ENCODE results near the gene KCNMA1. TPM values are rescaled to one million over a fixed set of nuclear protein-coding genes. Genes with fewer than 3 reads are reported as not detected.

Gene KCNMA1
- total RNA-seq, 3 donors from 2014 or later (not counting 1 experiment from before 2014, with no cell fraction given) = 0.40 to 1.8 (median 0.63) TPM

GRCh38 chr10:77636282-77636966 lies 1.2 kb downstream of the KCNMA1 start:
- Histone ChIP-seq H3K4me3 (ENCODE audit: low read length) (no peak overlapping the region), H3K4me1 (ENCODE audit: control insufficient read depth, insufficient read depth, low read length) (no peaks in the 10 kb centered on the region), H3K36me3 (ENCODE audit: control insufficient read depth, insufficient read depth, low read length) (no peaks in the 10 kb centered on the region), H3K9me3 (ENCODE audit: control insufficient read depth, insufficient read depth, low read length) (no peaks in the 10 kb centered on the region), H3K27me3 (ENCODE audit: control insufficient read depth, insufficient read depth, low read length) (peaks cover 10% of the 10 kb centered on the region), H3K27ac (ENCODE audit: low read length) (no peak overlapping the region)
- Mint-ChIP-seq H3K27me3 (ENCODE audit: low read depth in 2 of 2) (peaks cover 67 to 82% of the 10 kb centered on the region in 2 donors), H3K4me1 (peaks cover 1 to 8% of the 10 kb centered on the region in 2 donors), H3K9me3 (no peaks in the 10 kb centered on the region), H3K36me3 (no peaks in the 10 kb centered on the region), H3K27ac (no peak overlapping the region), H3K4me3 (no peak overlapping the region)
- no peak for DNase-seq
- WGBS (ENCODE audit: insufficient coverage) = 11% methylated on average over 41 of the region's 41 CpGs
- TF ChIP-seq CTCF (IDR thresholded peaks at IDR 0.05) = no peak
- ATAC-seq = no peak
- intact Hi-C loops (cut with micrococcal nuclease) = no loop called here

GRCh38 chr10:77635402-77636227 lies 2.0 kb downstream of the KCNMA1 start:
- TF ChIP-seq CTCF (IDR thresholded peaks at IDR 0.05) = no peak
- H3K4me1 ChIP-seq (ENCODE audit: control insufficient read depth, insufficient read depth, low read length) = no peaks in the 10 kb centered on the region
- no peak overlapping the region for H3K4me3 Mint-ChIP-seq
- intact Hi-C loops (cut with micrococcal nuclease) = no loop called here
- DNase-seq (no peak), ATAC-seq (no peak)
- peaks cover 0 to 8% of the 10 kb centered on the region in 2 donors for H3K4me1 Mint-ChIP-seq
- peaks cover 10% of the 10 kb centered on the region for H3K27me3 ChIP-seq (ENCODE audit: control insufficient read depth, insufficient read depth, low read length)
- H3K27ac ChIP-seq (ENCODE audit: low read length) = no peak overlapping the region
- WGBS (ENCODE audit: insufficient coverage) = 58% methylated on average over 11 of the region's 13 CpGs
- no peaks in the 10 kb centered on the region for H3K9me3 ChIP-seq (ENCODE audit: control insufficient read depth, insufficient read depth, low read length)
- no peaks in the 10 kb centered on the region for H3K36me3 ChIP-seq (ENCODE audit: control insufficient read depth, insufficient read depth, low read length)
- H3K4me3 ChIP-seq (ENCODE audit: low read length) = no peak overlapping the region
- H3K9me3 Mint-ChIP-seq = no peaks in the 10 kb centered on the region
- H3K36me3 Mint-ChIP-seq = no peaks in the 10 kb centered on the region
- H3K27me3 Mint-ChIP-seq (ENCODE audit: low read depth in 2 of 2) = peaks cover 61 to 74% of the 10 kb centered on the region in 2 donors
- no peak overlapping the region for H3K27ac Mint-ChIP-seq

- H3K9me3 Mint-ChIP-seq = no peaks in the 10 kb centered on the region
- no peaks in the 10 kb centered on the region for H3K9me3 ChIP-seq (ENCODE audit: control insufficient read depth, insufficient read depth, low read length)
- H3K27me3 ChIP-seq (ENCODE audit: control insufficient read depth, insufficient read depth, low read length) = peaks cover 7% of the 10 kb centered on the region
- no peaks in the 10 kb centered on the region for H3K4me1 ChIP-seq (ENCODE audit: control insufficient read depth, insufficient read depth, low read length)
- H3K4me3 ChIP-seq (ENCODE audit: low read length) = no peak overlapping the region
- no peak for TF ChIP-seq CTCF (IDR thresholded peaks at IDR 0.05)
- no peaks in the 10 kb centered on the region for H3K36me3 ChIP-seq (ENCODE audit: control insufficient read depth, insufficient read depth, low read length)
- no peaks in the 10 kb centered on the region for H3K36me3 Mint-ChIP-seq
- no peak overlapping the region for H3K27ac ChIP-seq (ENCODE audit: low read length)
- ATAC-seq (no peak), DNase-seq (no peak)
- H3K27ac Mint-ChIP-seq = no peak overlapping the region
- intact Hi-C loops (cut with micrococcal nuclease) = no loop called here
- H3K4me1 Mint-ChIP-seq = peaks cover 0 to 8% of the 10 kb centered on the region in 2 donors
- 95% methylated on average over 4 of the region's 4 CpGs for WGBS (ENCODE audit: insufficient coverage)
- H3K4me3 Mint-ChIP-seq = no peak overlapping the region
- peaks cover 54 to 67% of the 10 kb centered on the region in 2 donors for H3K27me3 Mint-ChIP-seq (ENCODE audit: low read depth in 2 of 2)
Observed at GRCh38 chr10:77634939-77635338, 2.7 kb downstream of the KCNMA1 start.
